ENCODE results near the gene CENPH. TPM values are rescaled to one million over a fixed set of nuclear protein-coding genes. Genes with fewer than 3 reads are reported as not detected.

The CENPH gene
- total and polyA plus RNA-seq, 2 of the 13 experiments (the other 11 are each of a cell fraction or from before 2014, with no cell fraction given) = 11.2 to 28.8 TPM

DNA sequence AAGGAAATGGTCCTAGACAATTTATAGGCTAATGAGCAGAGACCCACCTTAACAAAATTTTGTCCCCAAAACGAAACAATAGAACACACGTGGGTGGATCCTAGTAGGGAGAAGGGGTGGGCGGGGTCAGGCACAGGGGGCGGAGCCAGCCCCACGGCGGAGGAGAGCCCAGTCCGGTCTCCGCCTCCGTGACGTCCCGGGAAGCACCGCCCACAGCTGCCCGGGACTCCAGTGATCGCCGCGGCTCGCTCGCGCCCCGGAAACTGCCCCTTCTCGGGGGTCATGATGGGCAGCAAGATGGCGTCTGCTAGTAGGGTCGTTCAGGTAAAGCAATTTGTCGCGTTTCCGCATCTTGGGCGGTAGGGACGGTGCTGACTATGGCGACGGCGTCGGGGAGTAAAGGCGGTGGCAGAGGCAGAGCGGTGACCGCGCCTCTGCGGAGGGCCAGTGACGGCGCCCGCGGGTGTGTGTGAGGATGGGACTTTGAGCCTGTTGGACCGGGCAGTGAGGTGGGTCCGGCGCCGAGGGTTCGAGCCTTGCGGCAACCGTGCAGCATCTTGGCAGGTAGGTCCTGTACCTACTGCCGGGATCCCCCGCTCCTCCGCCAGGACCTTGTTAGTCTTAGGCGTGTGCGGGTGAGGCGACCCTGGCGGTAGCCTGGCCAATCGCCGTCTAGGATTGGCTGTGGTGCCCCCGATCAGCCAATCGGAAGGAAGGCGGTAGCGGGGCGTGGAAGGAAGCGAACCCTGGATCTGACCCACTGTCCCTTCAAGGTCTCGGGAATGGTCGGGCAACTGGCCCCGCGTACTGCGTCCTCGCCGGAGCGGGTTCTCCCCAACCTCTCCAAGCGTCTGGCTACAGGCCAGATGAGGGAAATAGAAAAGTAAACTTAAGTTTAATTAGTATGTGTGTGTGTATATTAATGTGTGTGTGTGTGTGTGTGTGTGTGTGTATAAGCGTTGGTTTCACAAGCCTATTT is 28.5 kb downstream of the CENPH start (continued):
- TF ChIP-seq, protein P1, sequence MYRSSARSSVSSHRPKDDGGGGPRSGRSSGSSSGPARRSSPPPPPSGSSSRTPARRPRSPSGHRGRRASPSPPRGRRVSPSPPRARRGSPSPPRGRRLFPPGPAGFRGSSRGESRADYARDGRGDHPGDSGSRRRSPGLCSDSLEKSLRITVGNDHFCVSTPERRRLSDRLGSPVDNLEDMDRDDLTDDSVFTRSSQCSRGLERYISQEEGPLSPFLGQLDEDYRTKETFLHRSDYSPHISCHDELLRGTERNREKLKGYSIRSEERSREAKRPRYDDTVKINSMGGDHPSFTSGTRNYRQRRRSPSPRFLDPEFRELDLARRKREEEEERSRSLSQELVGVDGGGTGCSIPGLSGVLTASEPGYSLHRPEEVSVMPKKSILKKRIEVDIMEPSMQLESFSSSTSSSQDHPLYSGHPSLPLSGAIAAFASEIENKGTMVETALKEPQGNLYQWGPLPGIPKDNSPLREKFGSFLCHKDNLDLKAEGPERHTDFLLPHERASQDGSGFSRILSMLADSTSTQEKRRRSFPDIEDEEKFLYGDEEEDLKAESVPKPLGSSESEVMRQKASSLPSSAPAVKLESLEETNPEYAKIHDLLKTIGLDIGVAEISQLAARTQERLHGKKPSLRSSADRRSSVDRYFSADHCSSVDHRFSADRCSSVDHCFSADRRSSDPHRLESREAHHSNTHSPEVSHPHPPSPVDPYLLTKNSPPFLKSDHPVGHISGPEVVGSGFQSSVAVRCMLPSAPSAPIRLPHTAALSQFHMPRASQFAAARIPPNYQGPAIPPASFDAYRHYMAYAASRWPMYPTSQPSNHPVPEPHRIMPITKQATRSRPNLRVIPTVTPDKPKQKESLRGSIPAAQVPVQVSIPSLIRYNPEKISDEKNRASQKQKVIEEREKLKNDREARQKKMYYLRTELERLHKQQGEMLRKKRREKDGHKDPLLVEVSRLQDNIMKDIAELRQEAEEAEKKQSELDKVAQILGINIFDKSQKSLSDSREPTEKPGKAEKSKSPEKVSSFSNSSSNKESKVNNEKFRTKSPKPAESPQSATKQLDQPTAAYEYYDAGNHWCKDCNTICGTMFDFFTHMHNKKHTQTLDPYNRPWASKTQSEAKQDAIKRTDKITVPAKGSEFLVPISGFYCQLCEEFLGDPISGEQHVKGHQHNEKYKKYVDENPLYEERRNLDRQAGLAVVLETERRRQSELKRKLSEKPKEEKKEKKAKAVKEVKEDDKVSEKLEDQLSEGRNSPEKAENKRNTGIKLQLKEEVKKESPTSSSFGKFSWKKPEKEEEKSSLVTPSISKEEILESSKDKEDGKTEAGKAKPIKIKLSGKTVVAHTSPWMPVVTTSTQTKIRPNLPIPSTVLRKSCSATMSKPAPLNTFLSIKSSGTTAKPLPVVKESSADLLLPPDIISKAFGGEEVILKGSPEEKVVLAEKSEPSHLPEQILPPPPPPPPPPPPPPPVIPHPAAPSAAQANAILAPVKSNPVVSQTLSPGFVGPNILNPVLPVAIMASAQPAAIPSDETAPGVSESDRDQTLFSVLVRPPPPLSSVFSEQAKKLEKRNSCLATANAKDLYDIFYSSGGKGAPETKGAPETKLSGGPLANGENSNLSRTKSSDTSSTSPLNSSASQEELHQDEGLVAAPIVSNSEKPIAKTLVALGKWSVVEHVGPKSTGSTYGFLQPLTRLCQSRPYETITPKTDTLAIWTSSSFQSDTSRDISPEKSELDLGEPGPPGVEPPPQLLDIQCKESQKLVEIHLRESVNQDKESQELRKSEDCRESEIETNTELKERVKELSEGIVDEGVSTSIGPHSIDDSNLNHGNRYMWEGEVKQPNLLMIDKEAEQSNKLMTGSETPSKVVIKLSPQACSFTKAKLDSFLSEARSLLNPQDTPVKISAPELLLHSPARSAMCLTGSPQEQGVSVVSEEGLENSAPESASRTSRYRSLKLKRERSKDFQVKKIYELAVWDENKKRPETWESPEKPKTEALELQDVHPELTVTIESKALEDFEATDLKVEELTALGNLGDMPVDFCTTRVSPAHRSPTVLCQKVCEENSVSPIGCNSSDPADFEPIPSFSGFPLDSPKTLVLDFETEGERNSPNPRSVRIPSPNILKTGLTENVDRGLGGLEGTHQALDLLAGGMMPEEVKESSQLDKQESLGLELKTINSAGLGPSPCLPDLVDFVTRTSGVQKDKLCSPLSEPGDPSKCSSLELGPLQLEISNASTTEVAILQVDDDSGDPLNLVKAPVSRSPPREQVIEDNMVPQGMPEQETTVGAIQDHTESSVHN (CRISPR knock-in tag; IDR thresholded peaks at IDR 0.05) = peak; percentile 30; the same call in 1 of the 2 replicates
- TF ChIP-seq ZNF747 (CRISPR knock-in tag; IDR thresholded peaks at IDR 0.05; ENCODE audit: borderline replicate concordance) (peak; percentile 65; the same call in 1 of the 2 replicates), MED8 (CRISPR knock-in tag; IDR thresholded peaks at IDR 0.05; ENCODE audit: insufficient replicate concordance) (peak; percentile 32), FLYWCH1 (CRISPR knock-in tag; IDR thresholded peaks at IDR 0.05) (no peak), SALL1 (CRISPR knock-in tag; IDR thresholded peaks at IDR 0.05) (peak; percentile 93), PHF8 (CRISPR knock-in tag; IDR thresholded peaks at IDR 0.05) (peak; percentile 94), ZBTB8A (CRISPR knock-in tag; IDR thresholded peaks at IDR 0.05; ENCODE audit: borderline replicate concordance, low read depth) (no peak), ELF1 (CRISPR knock-in tag; IDR thresholded peaks at IDR 0.05) (peak; percentile 72), PPARG (CRISPR knock-in tag; conservative IDR thresholded peaks at IDR 0.05) (0 out of 2 replicates have a peak, but pooled peaks have one; percentile 13), HNRNPL (IDR thresholded peaks at IDR 0.05; ENCODE audit: low read depth, low read length) (0 out of 2 replicates have a peak, but pooled peaks have one; percentile 83), MYC (CRISPR knock-in tag; IDR thresholded peaks at IDR 0.05; ENCODE audit: borderline replicate concordance) (peak; percentile 74; the same call in 1 of the 2 replicates)
- TF ChIP-seq, protein P2, sequence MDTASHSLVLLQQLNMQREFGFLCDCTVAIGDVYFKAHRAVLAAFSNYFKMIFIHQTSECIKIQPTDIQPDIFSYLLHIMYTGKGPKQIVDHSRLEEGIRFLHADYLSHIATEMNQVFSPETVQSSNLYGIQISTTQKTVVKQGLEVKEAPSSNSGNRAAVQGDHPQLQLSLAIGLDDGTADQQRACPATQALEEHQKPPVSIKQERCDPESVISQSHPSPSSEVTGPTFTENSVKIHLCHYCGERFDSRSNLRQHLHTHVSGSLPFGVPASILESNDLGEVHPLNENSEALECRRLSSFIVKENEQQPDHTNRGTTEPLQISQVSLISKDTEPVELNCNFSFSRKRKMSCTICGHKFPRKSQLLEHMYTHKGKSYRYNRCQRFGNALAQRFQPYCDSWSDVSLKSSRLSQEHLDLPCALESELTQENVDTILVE (CRISPR knock-in tag; IDR thresholded peaks at IDR 0.05) = peak; percentile 74; the same call in 1 of the 2 replicates
- TF ChIP-seq, protein P3, sequence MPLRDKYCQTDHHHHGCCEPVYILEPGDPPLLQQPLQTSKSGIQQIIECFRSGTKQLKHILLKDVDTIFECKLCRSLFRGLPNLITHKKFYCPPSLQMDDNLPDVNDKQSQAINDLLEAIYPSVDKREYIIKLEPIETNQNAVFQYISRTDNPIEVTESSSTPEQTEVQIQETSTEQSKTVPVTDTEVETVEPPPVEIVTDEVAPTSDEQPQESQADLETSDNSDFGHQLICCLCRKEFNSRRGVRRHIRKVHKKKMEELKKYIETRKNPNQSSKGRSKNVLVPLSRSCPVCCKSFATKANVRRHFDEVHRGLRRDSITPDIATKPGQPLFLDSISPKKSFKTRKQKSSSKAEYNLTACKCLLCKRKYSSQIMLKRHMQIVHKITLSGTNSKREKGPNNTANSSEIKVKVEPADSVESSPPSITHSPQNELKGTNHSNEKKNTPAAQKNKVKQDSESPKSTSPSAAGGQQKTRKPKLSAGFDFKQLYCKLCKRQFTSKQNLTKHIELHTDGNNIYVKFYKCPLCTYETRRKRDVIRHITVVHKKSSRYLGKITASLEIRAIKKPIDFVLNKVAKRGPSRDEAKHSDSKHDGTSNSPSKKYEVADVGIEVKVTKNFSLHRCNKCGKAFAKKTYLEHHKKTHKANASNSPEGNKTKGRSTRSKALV (CRISPR knock-in tag; IDR thresholded peaks at IDR 0.05) = peak; percentile 34; the same call in 1 of the 2 replicates

Data from HepG2 (cell line).